Ovary (tissue), 9 donors: Measurements from ENCODE around the gene WNT2B. TPM values are rescaled to one million over a fixed set of nuclear protein-coding genes. Genes with fewer than 3 reads are reported as not detected.

Experiments
- DNase-seq, 5 donors: peaks; one replicate each; pipeline ENCODE4 v3.0.0-alpha.2; 2019 to 2020
- H3K27ac ChIP-seq, 2 donors: fragments of 200-600 bp; one replicate each; pipeline versions ENCODE4 v1.5.1 to v1.8.0; 2019 to 2022
- H3K27me3 ChIP-seq: fragments of 200-600 bp; one replicate; pipeline ENCODE4 v1.8.0; 2022
- H3K36me3 ChIP-seq: fragments of 200-600 bp; sonication (generic); one replicate; pipeline ENCODE4 v1.5.1; 2019
- H3K4me1 ChIP-seq: one replicate; pipeline ENCODE4 v1.8.1; 2013; ENCODE audit warnings: mild to moderate bottlenecking, moderate library complexity; ENCODE audit not compliant: insufficient read depth
- H3K4me3 ChIP-seq: fragments of 200-600 bp; sonication (generic); one replicate; pipeline ENCODE4 v1.5.1; 2017
- H3K9me3 ChIP-seq, 2 donors: fragments of 200-600 bp in 1 of 2; sonication (generic) in 1 of 2; one replicate each; pipeline versions ENCODE4 v1.5.1 to v1.8.1; 2013 to 2019; ENCODE audit warnings: mild to moderate bottlenecking in 1 of 2, moderate library complexity in 1 of 2
- CTCF ChIP-seq, 3 donors: fragments of 450-650 bp in 2 of 3; fragments of 200-600 bp in 1 of 3; IDR thresholded peaks; one replicate each; pipeline versions ENCODE4 v1.5.1 to v1.8.0; 2016 to 2022; ENCODE audit warnings: antibody characterized with exemption in 3 of 3, mild to moderate bottlenecking in 1 of 3
- EP300 ChIP-seq: sonication (generic); formaldehyde crosslinking; IDR thresholded peaks from one replicate; pipeline ENCODE4 v1.6.1; 2017; ENCODE audit warnings: antibody characterized with exemption
- POLR2A ChIP-seq: fragments of 450-650 bp; IDR thresholded peaks from one replicate; pipeline ENCODE4 v1.6.1; 2017; ENCODE audit warnings: antibody characterized with exemption, mild to moderate bottlenecking, moderate library complexity
- WGBS, 3 donors: extraction: QIAGEN DNeasy Blood & Tissue Kit in 1 of 3; methylation state at CpG; one replicate each; pipeline versions ENCODE4 v1.1.5 to v1.1.7; 2013 to 2017; 5-methylcytosine and 5-hydroxymethylcytosine counted together
- intact Hi-C, 4 donors: fragments of 100-400 bp; cut with DNase I; formaldehyde crosslinking; loops; one replicate each; pipeline versions ENCODE4 v1.11.0 to v1.15.1; 2022 to 2023
- polyA plus RNA-seq, 2 donors: library from polyadenylated mRNA; stranded (reverse); fragments of 200-250 nt in 1 of 2; fragments of 350-450 nt in 1 of 2; fragmentation: Illumina TruSeq in 1 of 2; extraction: RNeasy Lipid Tissue Mini Kit (QIAGEN cat#74804) in 1 of 2; gene quantifications; one replicate each; pipeline ENCODE4 v1.2.3, GENCODE V29; 2013 to 2014
- total RNA-seq, 7 donors: library from RNA; depleted of rRNA in 2 of 7; stranded (reverse); fragments of >200 nt in 2 of 7; fragmentation: NEBNext Ultra II Directional in 3 of 7; extraction: Animal tissue kit (Norgen Biotek cat#: 25700) in 3 of 7; gene quantifications; one replicate each; pipeline versions ENCODE4 v1.1.0 to v1.2.4, GENCODE V29; 2016 to 2023
- donor health status: DM: no; HTN: no; CAD: no; lungs with moderate emphysema.
- donor health status: DM: no; HTN: no; CAD: no.
- donor health status: Bipolar disorder and iron deficiency.
- donor health status: DM: yes; HTN: yes; CAD: no.
- donor health status: DM: no; HTN: no; CAD: no.
- donor health status: DM: yes; HTN: yes; CAD: no.

WNT2B gene
- total and polyA plus RNA-seq, 9 donors: 12.8 to 57.3 (median 33.8) TPM

- Histone ChIP-seq H3K4me3 (no peak overlapping the region), H3K9me3 (no peaks in the 10 kb centered on the region), H3K27me3 (no peaks in the 10 kb centered on the region), H3K4me1 (peaks cover 2% of the 10 kb centered on the region), H3K27ac (no peak overlapping the region), H3K36me3 (no peaks in the 10 kb centered on the region)
- WGBS, 3 donors: 50 to 76% (median 74%) methylated on average over 1 of the region's 1 CpG
- TF ChIP-seq POLR2A (no peak), CTCF (IDR thresholded peaks at IDR 0.05) (no peak), EP300 (no peak)
- DNase-seq: no peak
- intact Hi-C loops: no loop called here
Observed at GRCh38 chr1:112522621-112523020, 13.9 kb downstream of the WNT2B start.

DNA sequence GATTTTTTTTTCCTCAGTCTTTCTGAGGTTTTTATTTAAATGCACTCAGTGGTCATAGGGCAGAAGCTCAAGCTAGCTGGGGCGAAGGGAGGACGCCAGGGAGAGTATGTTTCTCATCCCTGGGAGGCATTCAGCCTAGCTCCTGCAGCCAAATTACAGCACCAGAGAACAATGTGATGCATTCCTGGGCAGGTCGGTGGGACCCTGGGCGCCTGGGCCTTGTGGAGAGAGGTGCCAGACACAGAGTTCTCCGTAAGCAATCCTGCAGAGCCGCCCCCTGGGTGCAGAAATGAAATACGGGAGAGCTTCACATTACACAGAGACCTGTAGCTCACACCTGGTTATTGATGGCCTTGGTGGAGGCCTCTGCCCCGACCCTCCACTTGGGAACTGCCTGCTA lies 15.5 kb downstream of the WNT2B start:
- H3K4me1 ChIP-seq: peaks cover 2% of the 10 kb centered on the region
- no peak overlapping the region for H3K4me3 ChIP-seq
- no peaks in the 10 kb centered on the region for H3K36me3 ChIP-seq
- WGBS, 3 donors: 11 to 18% (median 11%) methylated on average over 8 of the region's 8 CpGs
- peak overlapping the region in 1 of 2 donors; percentile 43 for H3K27ac ChIP-seq
- DNase-seq: peak in 4 of 5 donors; percentile 55 to 84 (median 70)
- H3K27me3 ChIP-seq: no peaks in the 10 kb centered on the region
- no peaks in the 10 kb centered on the region for H3K9me3 ChIP-seq
- TF ChIP-seq EP300 (no peak), POLR2A (no peak), CTCF (IDR thresholded peaks at IDR 0.05) (no peak)
- intact Hi-C loops: no loop called here

DNA sequence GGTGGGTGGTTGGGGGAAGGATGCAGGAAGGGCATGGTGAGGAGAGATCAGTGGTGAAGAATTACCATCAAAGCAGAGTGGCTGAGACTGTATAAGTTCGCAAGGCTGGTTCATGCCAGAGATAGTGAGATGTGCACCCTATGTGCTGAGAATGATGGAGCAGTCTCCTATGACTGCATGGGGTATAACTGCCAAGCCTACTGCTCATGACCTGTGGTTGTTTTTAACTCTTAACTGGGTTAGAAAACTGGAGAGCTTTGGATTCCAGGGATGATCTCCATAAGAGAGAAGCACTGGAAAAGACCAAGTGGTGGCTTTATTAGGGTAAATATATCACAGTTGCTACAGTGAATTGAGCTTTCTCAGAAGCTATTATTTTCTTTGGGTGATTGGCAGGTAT lies 16.2 kb downstream of the WNT2B start:
- intact Hi-C loops: no loop called here
- WGBS, 3 donors: 76 to 91% (median 79%) methylated on average over 1 of the region's 1 CpG
- peak overlapping the region in 1 of 2 donors; percentile 35 for H3K27ac ChIP-seq
- H3K36me3 ChIP-seq: no peaks in the 10 kb centered on the region
- peaks cover 2% of the 10 kb centered on the region for H3K4me1 ChIP-seq
- no peak for DNase-seq
- TF ChIP-seq CTCF (IDR thresholded peaks at IDR 0.05): no peak
- no peak for TF ChIP-seq POLR2A
- no peak for TF ChIP-seq EP300
- H3K4me3 ChIP-seq: no peak overlapping the region
- no peaks in the 10 kb centered on the region for H3K27me3 ChIP-seq
- H3K9me3 ChIP-seq: no peaks in the 10 kb centered on the region

GRCh38 chr1:112527266-112528010 lies 18.7 kb downstream of the WNT2B start:
- intact Hi-C loops: no loop called here
- Histone ChIP-seq H3K36me3 (no peaks in the 10 kb centered on the region), H3K9me3 (no peaks in the 10 kb centered on the region), H3K4me1 (peaks cover 2% of the 10 kb centered on the region), H3K27me3 (no peaks in the 10 kb centered on the region), H3K4me3 (no peak overlapping the region), H3K27ac (no peak overlapping the region)
- no peak for DNase-seq
- TF ChIP-seq EP300: no peak
- no peak for TF ChIP-seq CTCF (IDR thresholded peaks at IDR 0.05)
- no peak for TF ChIP-seq POLR2A
- WGBS, 3 donors: 31 to 40% (median 39%) methylated on average over 4 of the region's 4 CpGs
